Ishikawa (cell line): ENCODE data around the gene PDE4B.

Source experiments
- CEBPB ChIP-seq: IDR thresholded peaks from 2 replicates; pipeline ENCODE4 v1.6.1; 2012
- CREB1 ChIP-seq: IDR thresholded peaks from 2 replicates; pipeline ENCODE4 v1.6.1; 2012; ENCODE audit warnings: low read depth
- EGR1 ChIP-seq: IDR thresholded peaks from 2 replicates; pipeline ENCODE4 v1.6.1; 2012
- EP300 ChIP-seq: IDR thresholded peaks from 2 replicates; pipeline ENCODE4 v1.6.1; 2012; ENCODE audit warnings: borderline replicate concordance
- FOXM1 ChIP-seq: IDR thresholded peaks from 2 replicates; pipeline ENCODE4 v1.6.1; 2012; ENCODE audit warnings: low read depth, borderline replicate concordance
- MAX ChIP-seq: IDR thresholded peaks from 2 replicates; pipeline ENCODE4 v1.6.1; 2012
- NFIC ChIP-seq: IDR thresholded peaks from 2 replicates; pipeline ENCODE4 v1.6.1; 2012
- RAD21 ChIP-seq: IDR thresholded peaks from 2 replicates; pipeline ENCODE4 v1.6.1; 2012; ENCODE audit warnings: low read depth
- TAF1 ChIP-seq: IDR thresholded peaks from 2 replicates; pipeline ENCODE4 v1.6.1; 2012; ENCODE audit warnings: low read depth, mild to moderate bottlenecking
- TCF12 ChIP-seq: IDR thresholded peaks from 2 replicates; pipeline ENCODE4 v1.6.1; 2012; ENCODE audit warnings: low read depth
- TEAD4 ChIP-seq: IDR thresholded peaks from 2 replicates; pipeline ENCODE4 v1.6.1; 2012
- YY1 ChIP-seq: IDR thresholded peaks from 2 replicates; pipeline ENCODE4 v1.6.1; 2012; ENCODE audit warnings: low read depth
- TF ChIP-seq, protein P1 (sequence below): IDR thresholded peaks from 2 replicates; pipeline ENCODE4 v1.6.1; 2012
- TF ChIP-seq, protein P2 (sequence below): IDR thresholded peaks from 2 replicates; pipeline ENCODE4 v1.6.1; 2012; ENCODE audit warnings: low read depth, mild to moderate bottlenecking

Gene PDE4B

DNA sequence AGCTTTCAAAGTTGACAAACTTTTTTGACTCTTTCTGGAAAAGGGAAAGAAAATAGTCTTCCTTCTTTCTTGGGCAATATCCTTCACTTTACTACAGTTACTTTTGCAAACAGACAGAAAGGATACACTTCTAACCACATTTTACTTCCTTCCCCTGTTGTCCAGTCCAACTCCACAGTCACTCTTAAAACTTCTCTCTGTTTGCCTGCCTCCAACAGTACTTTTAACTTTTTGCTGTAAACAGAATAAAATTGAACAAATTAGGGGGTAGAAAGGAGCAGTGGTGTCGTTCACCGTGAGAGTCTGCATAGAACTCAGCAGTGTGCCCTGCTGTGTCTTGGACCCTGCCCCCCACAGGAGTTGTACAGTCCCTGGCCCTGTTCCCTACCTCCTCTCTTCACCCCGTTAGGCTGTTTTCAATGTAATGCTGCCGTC, 580.5 kb downstream of the PDE4B start:
- TF ChIP-seq, protein P1, sequence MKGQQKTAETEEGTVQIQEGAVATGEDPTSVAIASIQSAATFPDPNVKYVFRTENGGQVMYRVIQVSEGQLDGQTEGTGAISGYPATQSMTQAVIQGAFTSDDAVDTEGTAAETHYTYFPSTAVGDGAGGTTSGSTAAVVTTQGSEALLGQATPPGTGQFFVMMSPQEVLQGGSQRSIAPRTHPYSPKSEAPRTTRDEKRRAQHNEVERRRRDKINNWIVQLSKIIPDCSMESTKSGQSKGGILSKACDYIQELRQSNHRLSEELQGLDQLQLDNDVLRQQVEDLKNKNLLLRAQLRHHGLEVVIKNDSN = no peak

DNA sequence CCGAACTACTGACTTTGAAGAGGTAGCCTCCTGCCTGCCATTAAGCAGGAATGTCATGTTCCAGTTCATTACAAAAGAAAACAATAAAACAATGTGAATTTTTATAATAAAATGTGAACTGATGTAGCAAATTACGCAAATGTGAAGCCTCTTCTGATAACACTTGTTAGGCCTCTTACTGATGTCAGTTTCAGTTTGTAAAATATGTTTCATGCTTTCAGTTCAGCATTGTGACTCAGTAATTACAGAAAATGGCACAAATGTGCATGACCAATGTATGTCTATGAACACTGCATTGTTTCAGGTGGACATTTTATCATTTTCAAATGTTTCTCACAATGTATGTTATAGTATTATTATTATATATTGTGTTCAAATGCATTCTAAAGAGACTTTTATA, 581.5 kb downstream of the PDE4B start:
- TF ChIP-seq, protein P1 = no peak
- TF ChIP-seq EP300 = no peak
- no peak for TF ChIP-seq TAF1
- TF ChIP-seq NFIC = no peak
- no peak for TF ChIP-seq MAX
- TF ChIP-seq YY1 = no peak
- TF ChIP-seq FOXM1 = no peak
- no peak for TF ChIP-seq TCF12
- TF ChIP-seq, protein P2, sequence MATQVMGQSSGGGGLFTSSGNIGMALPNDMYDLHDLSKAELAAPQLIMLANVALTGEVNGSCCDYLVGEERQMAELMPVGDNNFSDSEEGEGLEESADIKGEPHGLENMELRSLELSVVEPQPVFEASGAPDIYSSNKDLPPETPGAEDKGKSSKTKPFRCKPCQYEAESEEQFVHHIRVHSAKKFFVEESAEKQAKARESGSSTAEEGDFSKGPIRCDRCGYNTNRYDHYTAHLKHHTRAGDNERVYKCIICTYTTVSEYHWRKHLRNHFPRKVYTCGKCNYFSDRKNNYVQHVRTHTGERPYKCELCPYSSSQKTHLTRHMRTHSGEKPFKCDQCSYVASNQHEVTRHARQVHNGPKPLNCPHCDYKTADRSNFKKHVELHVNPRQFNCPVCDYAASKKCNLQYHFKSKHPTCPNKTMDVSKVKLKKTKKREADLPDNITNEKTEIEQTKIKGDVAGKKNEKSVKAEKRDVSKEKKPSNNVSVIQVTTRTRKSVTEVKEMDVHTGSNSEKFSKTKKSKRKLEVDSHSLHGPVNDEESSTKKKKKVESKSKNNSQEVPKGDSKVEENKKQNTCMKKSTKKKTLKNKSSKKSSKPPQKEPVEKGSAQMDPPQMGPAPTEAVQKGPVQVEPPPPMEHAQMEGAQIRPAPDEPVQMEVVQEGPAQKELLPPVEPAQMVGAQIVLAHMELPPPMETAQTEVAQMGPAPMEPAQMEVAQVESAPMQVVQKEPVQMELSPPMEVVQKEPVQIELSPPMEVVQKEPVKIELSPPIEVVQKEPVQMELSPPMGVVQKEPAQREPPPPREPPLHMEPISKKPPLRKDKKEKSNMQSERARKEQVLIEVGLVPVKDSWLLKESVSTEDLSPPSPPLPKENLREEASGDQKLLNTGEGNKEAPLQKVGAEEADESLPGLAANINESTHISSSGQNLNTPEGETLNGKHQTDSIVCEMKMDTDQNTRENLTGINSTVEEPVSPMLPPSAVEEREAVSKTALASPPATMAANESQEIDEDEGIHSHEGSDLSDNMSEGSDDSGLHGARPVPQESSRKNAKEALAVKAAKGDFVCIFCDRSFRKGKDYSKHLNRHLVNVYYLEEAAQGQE = no peak
- TF ChIP-seq CEBPB = no peak
- TF ChIP-seq CREB1 = no peak

DNA sequence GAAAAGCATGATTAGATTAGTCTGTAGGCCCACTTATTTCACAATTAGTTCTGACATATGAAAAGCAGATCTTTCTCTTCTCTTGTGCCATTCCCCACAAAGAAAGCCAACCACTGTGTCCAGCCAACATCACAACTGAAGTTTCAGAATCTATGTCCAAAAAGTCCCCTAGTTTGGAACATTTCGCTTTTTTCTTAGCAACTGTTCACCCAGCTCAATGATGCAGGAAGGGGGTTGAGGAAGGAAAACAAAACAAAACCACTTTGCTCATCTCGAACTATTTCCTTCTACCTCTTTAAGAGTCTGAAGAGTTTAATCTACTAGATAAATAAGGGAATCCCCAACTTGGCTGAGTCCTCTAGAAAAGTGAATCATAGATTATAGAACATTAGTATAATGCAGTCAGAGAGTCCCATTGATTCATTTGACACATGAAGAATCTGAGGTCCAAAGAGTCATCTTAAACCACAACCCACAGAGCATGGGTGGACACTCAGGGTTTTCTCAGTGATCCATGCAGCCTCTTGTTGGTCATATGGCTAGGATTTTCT, 581.9 kb downstream of the PDE4B start:
- TF ChIP-seq YY1 = no peak
- no peak for TF ChIP-seq EP300
- TF ChIP-seq MAX = no peak
- TF ChIP-seq, protein P2 = no peak
- TF ChIP-seq CREB1 = no peak
- TF ChIP-seq TCF12 = no peak
- no peak for TF ChIP-seq TAF1
- no peak for TF ChIP-seq EGR1
- no peak for TF ChIP-seq CEBPB
- TF ChIP-seq, protein P1 = no peak
- TF ChIP-seq RAD21 = no peak
- TF ChIP-seq FOXM1 = no peak
- no peak for TF ChIP-seq NFIC

- TF ChIP-seq, protein P1 = no peak
- TF ChIP-seq MAX = no peak
- TF ChIP-seq EGR1 = no peak
Measured at GRCh38 chr1:66375125-66375524, 582.4 kb downstream of the PDE4B start.

DNA sequence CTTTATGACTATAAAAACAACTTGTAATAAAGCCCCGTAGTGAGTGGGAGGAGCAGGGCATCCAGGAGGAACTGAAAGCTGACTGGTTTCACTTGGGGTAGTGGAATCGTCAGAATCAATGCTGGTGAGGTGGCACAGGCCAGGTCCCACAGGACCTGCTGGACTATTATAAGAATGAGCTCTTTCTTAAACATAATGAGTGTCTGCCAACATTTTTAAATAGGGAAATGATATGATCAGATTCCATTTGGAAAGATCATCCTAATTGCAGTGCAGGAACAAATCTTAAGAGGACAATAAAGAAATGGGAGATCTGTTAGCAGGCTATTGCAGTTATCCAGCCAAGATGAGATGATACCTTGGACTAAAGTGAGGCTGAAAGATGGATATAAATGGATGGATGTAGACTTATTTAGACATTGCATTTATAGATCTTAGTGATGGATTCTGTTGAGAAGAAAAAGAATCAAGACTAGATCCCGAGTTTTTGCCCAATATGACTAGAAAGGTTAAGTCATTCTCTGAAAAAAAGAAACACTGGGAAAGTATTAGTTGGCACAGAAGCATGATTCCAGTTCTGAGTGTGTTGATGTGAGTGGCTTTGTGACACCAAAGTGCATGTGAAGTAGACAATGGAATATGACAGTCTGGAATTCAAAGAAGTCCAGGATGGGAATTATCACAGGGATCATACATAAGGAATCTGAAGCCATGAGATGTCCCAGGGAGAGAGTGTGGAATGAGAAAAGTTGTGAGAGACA, 587.9 kb downstream of the PDE4B start:
- TF ChIP-seq TEAD4 (no peak), YY1 (no peak)

GRCh38 chr1:66381621-66382275, 589.1 kb downstream of the PDE4B start:
- TF ChIP-seq, protein P1 = no peak
- TF ChIP-seq NFIC = 0 out of 2 replicates have a peak, but pooled peaks have one; percentile 16
